HG03432 (cell line): ENCODE results near the gene SYNM.
A peak's percentile ranks its signal among the peaks of the same experiment; 100 is the strongest.
"Not testable (repeated sequence)": the region's sequence is repeated elsewhere in the genome, so short reads cannot be mapped to it uniquely, and the experiment has no call there.

Experiments
- ATAC-seq: cut with Tn5 transposase; IDR thresholded peaks from one replicate; pipeline ENCODE4 v1.9.1; 2021; ENCODE audit warnings: mild to moderate bottlenecking, moderate library complexity; ENCODE audit not compliant: unreplicated experiment

The SYNM gene

GRCh38 chr15:99103279-99103678 is 1.6 kb upstream of the SYNM start:
- ATAC-seq = no peak

GRCh38 chr15:99105514-99106341 is 848 bp downstream of the SYNM start:
- ATAC-seq = peak; percentile 41

- no peak for ATAC-seq
These were observed 1.7 kb downstream of the SYNM start for GRCh38 chr15:99106417-99107220.

GRCh38 chr15:99108993-99109392 is 4.1 kb downstream of the SYNM start:
- no peak for ATAC-seq

- ATAC-seq = no peak
These were observed 4.7 kb downstream of the SYNM start for GRCh38 chr15:99109555-99110021.

GRCh38 chr15:99110093-99110492 is 5.2 kb downstream of the SYNM start:
- no peak for ATAC-seq

GRCh38 chr15:99110581-99111320 is 5.9 kb downstream of the SYNM start:
- ATAC-seq = no peak

- not testable (repeated sequence) for ATAC-seq
These were observed 6.8 kb downstream of the SYNM start for GRCh38 chr15:99111641-99112040.

- no peak for ATAC-seq
These were observed 8.8 kb downstream of the SYNM start for GRCh38 chr15:99113547-99114271.

GRCh38 chr15:99114511-99115299 is 9.8 kb downstream of the SYNM start:
- no peak for ATAC-seq

GRCh38 chr15:99115300-99116215 is 10.7 kb downstream of the SYNM start:
- ATAC-seq = no peak

GRCh38 chr15:99117111-99117510 is 12.2 kb downstream of the SYNM start:
- no peak for ATAC-seq

- ATAC-seq = no peak
These were observed 12.8 kb downstream of the SYNM start for GRCh38 chr15:99117563-99118257.

- no peak for ATAC-seq
These were observed 13.4 kb downstream of the SYNM start for GRCh38 chr15:99118258-99118632.

GRCh38 chr15:99118801-99119546 is 14.1 kb downstream of the SYNM start:
- ATAC-seq = no peak

GRCh38 chr15:99120050-99120777 is 15.3 kb downstream of the SYNM start:
- ATAC-seq = no peak

GRCh38 chr15:99121207-99121606 is 16.3 kb downstream of the SYNM start:
- ATAC-seq = no peak
